GM12878 (cell line): ENCODE results near the gene C19orf33. TPM values are rescaled to one million over a fixed set of nuclear protein-coding genes. Genes with fewer than 3 reads are reported as not detected.

Experiments used
- BACH1 ChIP-seq: fragments of 450-650 bp; IDR thresholded peaks from 2 replicates; pipeline ENCODE4 v1.6.1; 2017; ENCODE audit warnings: mild to moderate bottlenecking, borderline replicate concordance
- CEBPB ChIP-seq, 2 experiments: fragments of 150-350 bp in 1 of 2; IDR thresholded peaks; 2 replicates each; pipeline ENCODE4 v1.6.1; 2012 to 2014; ENCODE audit warnings: low read depth in 2 of 2, low read length in 2 of 2, borderline replicate concordance in 1 of 2, inconsistent platforms in 1 of 2
- CHD2 ChIP-seq: IDR thresholded peaks from 2 replicates; pipeline ENCODE4 v1.6.1; 2011; ENCODE audit warnings: low read depth, low read length, improper control_type of control experiment, borderline replicate concordance
- E4F1 ChIP-seq: fragments of 450-650 bp; IDR thresholded peaks from 2 replicates; pipeline ENCODE4 v1.6.1; 2018; ENCODE audit warnings: borderline replicate concordance, mild to moderate bottlenecking; ENCODE audit not compliant: partially characterized antibody
- EGR1 ChIP-seq, 2 experiments: IDR thresholded peaks; 1 replicate in 1 of 2; 2 replicates in 1 of 2; pipeline ENCODE4 v1.6.1; 2011 to 2012; ENCODE audit warnings: low read depth in 2 of 2, low read length in 2 of 2, borderline replicate concordance in 1 of 2, mild to moderate bottlenecking in 1 of 2, moderate library complexity in 1 of 2
- ETV6 ChIP-seq, 2 experiments: fragments of 450-650 bp in 1 of 2; IDR thresholded peaks in 1 of 2; conservative IDR thresholded peaks in 1 of 2; 2 replicates each; pipeline ENCODE4 v1.6.1; 2014; ENCODE audit warnings: antibody characterized with exemption in 1 of 2, borderline replicate concordance in 1 of 2, low read depth in 1 of 2, mild to moderate bottlenecking in 1 of 2, moderate library complexity in 1 of 2
- GABPA ChIP-seq: IDR thresholded peaks from 2 replicates; pipeline ENCODE4 v1.6.1; 2014; ENCODE audit warnings: antibody characterized with exemption, low read depth, mild to moderate bottlenecking, inconsistent platforms
- HDGF ChIP-seq: fragments of 450-650 bp; IDR thresholded peaks from 2 replicates; pipeline ENCODE4 v1.6.1; 2016; ENCODE audit warnings: antibody characterized with exemption
- IRF3 ChIP-seq: fragments of 450-650 bp; IDR thresholded peaks from 2 replicates; pipeline ENCODE4 v1.6.1; 2014; ENCODE audit warnings: mild to moderate bottlenecking
- JUND ChIP-seq: IDR thresholded peaks from 2 replicates; pipeline ENCODE4 v1.6.1; 2012; ENCODE audit warnings: low read depth, mild to moderate bottlenecking, low read length, improper control_type of control experiment, moderate library complexity
- NR2F1 ChIP-seq: fragments of 450-650 bp; conservative IDR thresholded peaks from 2 replicates; pipeline ENCODE4 v1.6.1; 2017; ENCODE audit warnings: mild to moderate bottlenecking
- PAX5 ChIP-seq: IDR thresholded peaks from 2 replicates; pipeline ENCODE4 v1.6.1; 2011; ENCODE audit warnings: low read depth, low read length, borderline replicate concordance
- PKNOX1 ChIP-seq: fragments of 450-650 bp; IDR thresholded peaks from 2 replicates; pipeline ENCODE4 v1.6.1; 2016; ENCODE audit warnings: mild to moderate bottlenecking
- RCOR1 ChIP-seq: conservative IDR thresholded peaks from 2 replicates; pipeline ENCODE4 v1.6.1; 2012; ENCODE audit warnings: low read depth, low read length, improper control_type of control experiment
- SKIL ChIP-seq: fragments of 450-650 bp; IDR thresholded peaks from 2 replicates; pipeline ENCODE4 v1.6.1; 2017; ENCODE audit warnings: mild to moderate bottlenecking, low read depth, inconsistent platforms; ENCODE audit not compliant: poor library complexity, severe bottlenecking
- SMAD1 ChIP-seq: fragments of 450-650 bp; IDR thresholded peaks from 2 replicates; pipeline ENCODE4 v1.6.1; 2018; ENCODE audit warnings: mild to moderate bottlenecking, low read depth; ENCODE audit not compliant: partially characterized antibody
- YY1 ChIP-seq: IDR thresholded peaks from 2 replicates; pipeline ENCODE4 v1.6.1; 2011; ENCODE audit warnings: low read depth, mild to moderate bottlenecking, low read length
- ZNF207 ChIP-seq: fragments of 450-650 bp; IDR thresholded peaks from 2 replicates; pipeline ENCODE4 v1.6.1; 2014; ENCODE audit warnings: antibody characterized with exemption, mild to moderate bottlenecking, borderline replicate concordance
- polyA plus RNA-seq, 11 experiments: library from polyadenylated mRNA; depleted of rRNA in 4 of 11; unstranded in 6 of 11; stranded (reverse) in 5 of 11; fragments of >200 nt; fragmentation: Nextera tagmentation in 4 of 11; fragmentation: Illumina TruSeq in 1 of 11; extraction: Ambion mirVana in 4 of 11; extraction: Trizol in 1 of 11; gene quantifications; 1 replicate in 1 of 11; 2 replicates in 10 of 11; pipeline versions ENCODE4 v1.2.1 to v1.2.3, GENCODE V29; 2011 to 2016; ENCODE audit warnings: inconsistent platforms in 2 of 11, missing spikeins in 2 of 11, low read depth in 1 of 11
- total RNA-seq, 4 experiments: library from RNA; depleted of rRNA in 3 of 4; stranded (reverse); fragments of >200 nt in 3 of 4; fragmentation: Illumina TruSeq in 1 of 4; extraction: Trizol in 1 of 4; gene quantifications; 2 replicates each; pipeline versions ENCODE4 v1.2.1 to v1.2.3, GENCODE V29; 2013 to 2021
- TF ChIP-seq, protein P1 (sequence below): IDR thresholded peaks from 2 replicates; pipeline ENCODE4 v1.6.1; 2012; ENCODE audit warnings: low read depth, low read length, improper control_type of control experiment

The C19orf33 gene
- total and polyA plus RNA-seq, 10 of the 15 experiments (the other 5 are each of a cell fraction or from before 2014, with no cell fraction given), result 0.28 to 0.45 TPM; not detected in 8

- TF ChIP-seq E4F1 (peak; percentile 68), SKIL (no peak), YY1 (peak; percentile 40), ETV6 (conservative IDR thresholded peaks at IDR 0.05 in 1 of 2, IDR thresholded peaks at IDR 0.05 in 1 of 2; ENCODE audit: borderline replicate concordance in 1 of 2, low read depth in 1 of 2) (no peak), NR2F1 (peak; percentile 100), RCOR1 (no peak), EGR1 (IDR thresholded peaks at IDR 0.05; ENCODE audit: borderline replicate concordance in 1 of 2, low read depth in 2 of 2, low read length in 2 of 2) (peak in 1 of 2 experiments; percentile 86; a peak in 2 of 3 replicates), JUND (no peak), GABPA (no peak), PAX5 (no peak), CHD2 (peak; percentile 28; the same call in 1 of the 2 replicates), IRF3 (no peak), ZNF207 (no peak), HDGF (peak; percentile 39; the same call in 1 of the 2 replicates), CEBPB (IDR thresholded peaks at IDR 0.05; ENCODE audit: borderline replicate concordance in 1 of 2, low read depth in 2 of 2, low read length in 2 of 2) (no peak), PKNOX1 (peak; percentile 95), SMAD1 (no peak), BACH1 (no peak; the same call in 1 of the 2 replicates)
- TF ChIP-seq, protein P1, sequence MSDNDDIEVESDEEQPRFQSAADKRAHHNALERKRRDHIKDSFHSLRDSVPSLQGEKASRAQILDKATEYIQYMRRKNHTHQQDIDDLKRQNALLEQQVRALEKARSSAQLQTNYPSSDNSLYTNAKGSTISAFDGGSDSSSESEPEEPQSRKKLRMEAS, result peak; percentile 32; the same call in 1 of the 2 replicates
Observed at GRCh38 chr19:38315657-38316476, 11.8 kb downstream of the C19orf33 start, which contains the start of gene YIF1B (continued).
